OCI-LY1 (cell line): Measurements from ENCODE around the gene CFAP99.
A peak's percentile ranks its signal among the peaks of the same experiment; 100 is the strongest.

Experiments
- H2AFZ ChIP-seq: fragments of 200-600 bp; sonication (generic), shearing (Covaris generic); 2 replicates; pipeline ENCODE4 v1.6.0; 2014; ENCODE audit warnings: antibody characterized with exemption, mild to moderate bottlenecking, low read length
- H3F3A ChIP-seq: fragments of 200-600 bp; sonication (generic), shearing (Covaris generic); 2 replicates; pipeline ENCODE4 v1.6.0; 2014; ENCODE audit warnings: mild to moderate bottlenecking, antibody characterized with exemption, low read length, moderate library complexity; ENCODE audit not compliant: insufficient read depth
- H3K27ac ChIP-seq: fragments of 200-600 bp; sonication (generic); 2 replicates; pipeline ENCODE4 v1.5.1; 2014; ENCODE audit warnings: low read length, mixed run types, mild to moderate bottlenecking, low read depth; ENCODE audit not compliant: poor library complexity, severe bottlenecking
- H3K27me3 ChIP-seq: fragments of 200-600 bp; sonication (generic); 2 replicates; pipeline ENCODE4 v1.6.0; 2014; ENCODE audit warnings: antibody characterized with exemption, mild to moderate bottlenecking, low read length, moderate library complexity; ENCODE audit not compliant: insufficient read depth
- H3K36me3 ChIP-seq: fragments of 200-600 bp; sonication (generic); 2 replicates; pipeline ENCODE4 v1.6.1; 2014; ENCODE audit warnings: mild to moderate bottlenecking, antibody characterized with exemption, low read length, moderate library complexity, mixed read lengths; ENCODE audit not compliant: insufficient read depth
- H3K4me1 ChIP-seq: fragments of 200-600 bp; sonication (generic); 2 replicates; pipeline ENCODE4 v1.5.1; 2014; ENCODE audit warnings: mild to moderate bottlenecking, low read length, moderate library complexity; ENCODE audit not compliant: insufficient read depth, severe bottlenecking
- H3K4me2 ChIP-seq: fragments of 200-600 bp; sonication (generic), shearing (Covaris generic); 2 replicates; pipeline ENCODE4 v1.6.1; 2014; ENCODE audit warnings: low read length
- H3K4me3 ChIP-seq: fragments of 200-600 bp; sonication (generic); 2 replicates; pipeline ENCODE4 v1.5.1; 2014; ENCODE audit warnings: low read length, low read depth, mild to moderate bottlenecking, mixed read lengths; ENCODE audit not compliant: poor library complexity, severe bottlenecking
- H3K79me2 ChIP-seq: fragments of 200-600 bp; shearing (Covaris generic); 2 replicates; pipeline ENCODE4 v1.6.1; 2016; ENCODE audit warnings: mixed run types, low read length, mixed read lengths; ENCODE audit not compliant: insufficient read depth
- H3K9ac ChIP-seq: fragments of 200-600 bp; sonication (generic), shearing (Covaris generic); 2 replicates; pipeline ENCODE4 v1.6.1; 2014; ENCODE audit warnings: mild to moderate bottlenecking, low read length, mixed read lengths
- H3K9me2 ChIP-seq: fragments of 200-600 bp; sonication (generic), shearing (Covaris generic); 2 replicates; pipeline ENCODE4 v1.6.1; 2014; ENCODE audit warnings: low read depth, mild to moderate bottlenecking, low read length, mixed read lengths
- H3K9me3 ChIP-seq: fragments of 200-600 bp; shearing (Covaris generic); 2 replicates; pipeline ENCODE4 v1.6.1; 2014; ENCODE audit warnings: low read length, mixed read lengths
- H4K20me1 ChIP-seq: fragments of 200-600 bp; sonication (generic), shearing (Covaris generic); 2 replicates; pipeline ENCODE4 v1.6.0; 2016; ENCODE audit warnings: mild to moderate bottlenecking, low read length; ENCODE audit not compliant: insufficient read depth
- CTCF ChIP-seq: fragments of 200-600 bp; sonication (generic), shearing (Covaris generic); IDR thresholded peaks from 2 replicates; pipeline ENCODE4 v1.5.1; 2017; ENCODE audit warnings: mild to moderate bottlenecking, antibody characterized with exemption, low read length, moderate library complexity, mixed read lengths
- EZH2 ChIP-seq: fragments of 200-600 bp; sonication (generic), shearing (Covaris generic); IDR thresholded peaks from 2 replicates; pipeline ENCODE4 v1.8.0; 2017; ENCODE audit warnings: borderline replicate concordance, mixed run types, mild to moderate bottlenecking, antibody characterized with exemption, low read length, moderate library complexity, mixed read lengths

The CFAP99 gene

GRCh38 chr4:2418650-2419571 is at the start of gene CFAP99:
CFAP99 (plus strand) TSS chr4:2418955.
- Histone ChIP-seq H3K36me3 (no peaks in the 10 kb centered on the region), H3K4me3 (peak within 1 kb of the TSS; percentile 55), H2AFZ (no peak within 1 kb of the TSS), H3K27ac (no peak within 1 kb of the TSS), H3K9me2 (no peaks in the 10 kb centered on the region), H3K4me2 (peak within 1 kb of the TSS; percentile 82), H4K20me1 (no peaks in the 10 kb centered on the region), H3K27me3 (no peaks in the 10 kb centered on the region), H3F3A (no peaks in the 10 kb centered on the region), H3K79me2 (no peaks in the 10 kb centered on the region), H3K9ac (no peak within 1 kb of the TSS; the same call in 1 of the 2 replicates), H3K4me1 (peaks cover 14% of the 10 kb centered on the region), H3K9me3 (no peaks in the 10 kb centered on the region)
- no peak for TF ChIP-seq EZH2
- TF ChIP-seq CTCF = no peak

GRCh38 chr4:2370597-2371320 is 48.0 kb upstream of the CFAP99 start:
- Histone ChIP-seq H3F3A (no peaks in the 10 kb centered on the region), H2AFZ (no peak overlapping the region), H3K4me2 (no peak overlapping the region), H3K9me3 (no peaks in the 10 kb centered on the region), H3K79me2 (no peaks in the 10 kb centered on the region), H3K9me2 (no peaks in the 10 kb centered on the region), H3K27me3 (no peaks in the 10 kb centered on the region), H3K4me1 (no peaks in the 10 kb centered on the region), H4K20me1 (no peaks in the 10 kb centered on the region), H3K27ac (no peak overlapping the region), H3K4me3 (no peak overlapping the region), H3K36me3 (no peaks in the 10 kb centered on the region), H3K9ac (no peak overlapping the region)
- TF ChIP-seq EZH2 (no peak), CTCF (no peak)

GRCh38 chr4:2371765-2372487 is 46.8 kb upstream of the CFAP99 start:
- Histone ChIP-seq H3K27ac (no peak overlapping the region), H3K4me2 (no peak overlapping the region), H3K9ac (no peak overlapping the region), H3K9me3 (no peaks in the 10 kb centered on the region), H4K20me1 (no peaks in the 10 kb centered on the region), H3K9me2 (no peaks in the 10 kb centered on the region), H3K27me3 (no peaks in the 10 kb centered on the region), H2AFZ (no peak overlapping the region), H3K4me3 (no peak overlapping the region), H3K4me1 (no peaks in the 10 kb centered on the region), H3K36me3 (no peaks in the 10 kb centered on the region), H3F3A (no peaks in the 10 kb centered on the region), H3K79me2 (no peaks in the 10 kb centered on the region)
- no peak for TF ChIP-seq EZH2
- TF ChIP-seq CTCF = no peak
